CD4-positive, alpha-beta T cell treated with Interleukin-10 for 1 hour (primary cell): Measurements from ENCODE around the gene IL37.
"Not testable (repeated sequence)": the region's sequence is repeated elsewhere in the genome, so short reads cannot be mapped to it uniquely, and the experiment has no call there.

Experiments
- DNase-seq: peaks from one replicate; pipeline ENCODE4 v3.0.0-alpha.2; 2020

The IL37 gene

DNA sequence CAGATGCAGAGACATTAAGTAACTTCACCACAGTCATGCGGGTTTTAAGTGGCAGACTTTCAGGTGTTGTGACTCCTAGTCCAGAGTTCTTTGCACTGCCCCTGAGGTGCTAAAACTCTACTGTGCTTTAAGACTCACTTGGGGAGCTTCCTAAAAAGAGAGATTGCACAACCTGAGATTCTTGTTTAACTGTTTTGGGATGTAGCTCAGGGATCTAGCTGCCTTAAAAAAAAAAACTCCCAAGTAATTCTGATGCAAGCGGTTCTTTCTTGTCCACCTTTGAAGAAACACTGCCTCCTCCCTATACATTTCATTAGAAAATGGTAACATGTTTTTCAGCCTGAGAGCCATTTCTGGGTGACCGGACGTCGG lies 13.0 kb downstream of the IL37 start:
- no peak for DNase-seq

DNA sequence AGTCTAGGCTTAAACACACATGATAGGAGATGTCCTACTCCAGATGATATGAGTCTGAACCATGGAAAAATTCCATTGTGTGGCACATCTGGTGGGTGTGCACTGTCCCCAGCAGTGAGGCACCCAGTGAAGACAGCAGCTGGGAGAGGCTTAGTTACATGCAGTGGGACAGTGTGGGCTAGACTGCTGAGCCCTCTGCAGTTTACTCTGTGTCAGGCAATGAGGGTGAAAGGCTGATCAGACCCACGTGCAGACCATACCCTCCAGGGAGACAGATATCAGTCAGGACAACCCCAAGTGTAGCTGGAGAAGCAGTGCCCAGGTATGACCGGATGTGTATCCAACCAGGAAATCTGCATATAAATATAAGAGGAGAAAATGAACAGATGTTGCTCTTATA lies 13.4 kb downstream of the IL37 start:
- DNase-seq, result no peak

DNA sequence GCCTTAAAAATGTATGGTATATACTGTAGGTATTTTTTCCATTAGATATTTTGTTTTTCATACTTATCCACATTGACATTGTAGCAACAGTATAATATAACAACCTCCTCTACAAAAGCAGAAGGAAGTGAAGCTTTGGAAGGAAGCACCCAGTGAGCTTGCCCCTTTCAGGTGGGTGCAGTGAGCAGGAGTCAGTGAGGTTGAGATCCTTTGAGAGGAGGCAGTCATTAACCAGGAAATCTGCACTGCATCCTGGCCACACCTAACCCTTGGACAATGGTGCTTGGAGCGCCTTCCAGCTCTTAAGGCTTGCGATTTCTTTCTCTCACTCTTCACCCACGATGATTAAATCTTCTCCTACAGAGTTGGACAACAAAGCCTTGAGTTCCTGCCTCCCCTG lies 13.9 kb downstream of the IL37 start:
- no peak for DNase-seq

DNA sequence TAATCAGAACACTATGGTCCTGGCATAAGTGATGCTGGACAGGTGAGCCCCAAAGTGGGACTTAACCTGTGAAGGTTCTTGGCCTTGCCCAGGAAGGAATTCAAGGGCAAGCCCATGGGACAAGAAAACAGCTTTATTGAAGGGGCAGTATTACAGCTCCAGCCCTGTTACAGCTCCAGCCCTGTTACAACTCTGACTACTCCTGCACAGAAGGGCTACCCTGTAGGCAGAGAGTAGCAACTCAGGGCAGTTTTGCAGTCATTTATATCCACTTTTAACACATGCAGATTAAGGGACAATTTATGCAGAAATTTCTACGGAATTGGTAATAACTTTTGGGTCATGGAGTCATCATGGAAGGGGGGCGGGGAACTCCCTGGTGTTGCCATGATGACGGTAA lies 15.7 kb downstream of the IL37 start:
- no peak for DNase-seq

DNA sequence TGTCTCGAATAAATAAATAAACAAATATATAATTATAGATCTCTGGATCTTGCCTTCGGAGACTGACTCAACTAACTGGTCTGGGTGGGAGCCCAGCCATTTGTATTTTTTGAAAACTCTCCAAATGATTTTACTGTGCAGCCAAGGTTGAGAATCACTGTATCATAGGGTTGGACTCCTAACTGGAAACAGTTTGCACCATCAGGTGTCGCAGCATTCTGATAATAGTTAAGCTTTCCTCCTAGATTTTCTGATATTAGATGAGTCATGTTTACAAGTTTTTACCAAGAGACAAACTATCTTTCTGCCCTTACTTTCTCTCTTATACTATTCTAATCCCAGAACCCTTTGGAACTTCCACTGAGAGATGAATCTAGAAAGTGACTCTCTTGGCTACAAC lies 16.8 kb downstream of the IL37 start:
- no peak for DNase-seq

DNA sequence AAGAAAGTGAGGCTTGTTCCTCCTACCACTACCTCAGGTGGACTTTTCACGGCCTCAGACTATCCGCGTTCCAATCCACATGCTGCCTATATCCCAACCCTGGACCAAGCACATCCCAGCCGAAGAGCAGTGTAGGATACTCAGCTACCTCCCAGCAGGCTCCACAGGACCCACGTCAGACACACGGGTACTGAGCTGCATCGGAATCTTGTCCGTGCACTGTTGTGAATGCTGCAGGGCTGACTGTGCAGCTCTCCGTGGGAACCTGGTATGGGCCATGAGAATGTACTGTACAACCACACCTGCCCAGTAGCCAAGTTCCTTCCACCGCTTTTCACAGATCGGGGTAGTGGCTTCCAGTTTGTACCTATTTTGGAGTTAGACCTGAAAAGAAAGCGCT lies 22.3 kb downstream of the IL37 start:
- DNase-seq, result no peak

DNA sequence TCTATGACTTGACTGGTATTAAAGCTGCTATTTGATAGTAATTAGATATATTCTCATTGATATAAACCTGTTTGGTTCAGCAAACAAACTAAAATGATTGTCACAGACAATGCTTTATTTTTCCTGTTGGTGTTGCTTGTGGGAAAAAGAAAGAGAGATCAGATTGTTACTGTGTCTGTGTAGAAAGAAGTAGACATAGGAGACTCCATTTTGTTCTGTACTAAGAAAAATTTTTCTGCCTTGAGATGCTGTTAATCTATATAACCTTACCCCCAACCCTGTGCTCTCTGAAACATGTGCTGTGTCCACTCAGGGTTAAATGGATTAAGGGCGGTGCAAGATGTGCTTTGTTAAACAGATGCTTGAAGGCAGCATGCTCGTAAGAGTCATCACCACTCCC lies 23.2 kb downstream of the IL37 start:
- DNase-seq, result not testable (repeated sequence)

DNA sequence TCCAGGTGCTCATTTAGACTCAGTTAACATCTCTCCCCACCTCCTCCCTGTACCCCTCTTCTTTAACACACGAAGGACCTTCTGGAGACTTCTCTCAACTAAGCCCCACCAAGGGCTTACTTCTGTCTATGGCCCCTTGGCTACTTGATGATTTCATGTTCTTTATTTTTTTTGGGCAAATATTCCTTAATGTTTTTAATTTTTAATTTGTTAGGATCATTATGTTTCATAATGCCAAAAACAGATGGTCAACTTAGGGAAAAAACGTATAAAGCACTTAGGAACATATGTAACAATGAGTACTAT lies 25.9 kb downstream of the IL37 start:
- DNase-seq, result no peak

DNA sequence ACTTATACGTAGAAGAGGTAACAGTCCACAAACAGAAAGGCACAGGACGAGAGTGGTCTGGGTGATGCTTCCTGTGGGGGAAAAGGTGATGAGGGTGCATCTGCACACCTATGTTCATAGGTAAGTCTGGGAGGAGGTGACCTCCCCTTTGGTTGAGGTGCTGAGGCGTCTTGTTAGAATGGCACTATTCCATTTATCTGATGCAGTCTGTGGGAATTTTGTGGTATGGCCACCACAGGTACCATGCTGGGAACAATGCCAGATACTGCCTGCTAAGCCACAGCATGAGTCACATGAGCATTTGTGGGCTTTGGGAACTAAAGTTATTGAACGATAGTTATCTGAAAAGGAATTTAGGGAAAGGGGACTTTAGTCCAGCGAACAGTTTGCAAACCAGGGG lies 27.9 kb downstream of the IL37 start:
- DNase-seq, result peak; percentile 26

DNA sequence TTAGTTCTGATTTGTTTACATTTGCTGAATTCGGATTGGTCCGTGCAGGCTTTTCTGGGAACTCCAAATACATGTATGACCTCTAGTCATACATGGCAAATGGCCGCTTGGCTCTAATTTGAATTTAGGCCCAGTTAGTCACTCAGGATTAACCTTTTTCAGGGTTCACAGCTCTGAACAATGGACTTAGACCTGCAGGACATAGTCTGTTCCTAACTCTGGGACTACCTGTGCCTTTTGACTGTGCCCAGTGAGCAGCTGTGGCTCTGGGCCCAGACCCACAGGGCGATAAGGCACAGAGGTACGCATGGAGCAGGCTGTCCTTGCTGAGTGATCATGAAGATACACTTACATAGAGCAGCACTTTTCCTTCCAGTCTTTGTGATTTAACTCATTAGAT lies 28.5 kb downstream of the IL37 start:
- DNase-seq, result no peak

DNA sequence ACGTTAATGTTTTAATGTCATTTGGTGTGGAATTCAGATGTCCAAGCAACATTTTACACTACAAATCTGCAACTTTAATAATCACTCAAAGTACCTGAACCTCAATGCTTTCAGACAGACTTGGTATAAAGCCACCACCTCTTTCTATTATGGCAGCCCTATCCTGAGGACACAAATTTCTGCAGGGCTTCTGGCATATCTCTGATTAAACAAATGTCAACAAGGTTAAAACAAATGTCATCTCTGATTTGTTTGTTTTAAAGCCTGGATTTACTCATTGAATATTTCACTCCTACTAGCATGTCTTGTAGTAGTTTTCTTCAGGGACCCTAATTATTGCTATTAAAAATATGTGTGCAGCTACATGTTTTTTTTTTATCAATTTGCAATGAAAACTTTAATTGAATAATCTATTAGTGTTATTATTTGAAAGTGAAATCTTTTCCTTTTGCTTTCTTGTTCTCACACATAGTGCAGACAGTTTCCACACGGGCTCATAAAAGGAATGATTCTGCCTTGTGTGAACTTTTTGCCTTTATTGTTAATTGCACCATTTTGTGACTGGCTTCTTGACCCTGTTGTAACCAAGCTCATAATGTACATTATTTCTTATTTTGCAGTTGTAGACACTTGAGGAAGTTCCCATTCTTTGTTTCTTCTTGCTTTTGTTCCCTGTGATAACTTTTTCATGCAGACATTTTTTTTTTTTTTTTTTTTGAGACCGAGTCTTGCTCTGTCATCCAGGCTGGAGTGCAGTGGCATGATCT lies 30.1 kb downstream of the IL37 start:
- DNase-seq, result no peak

DNA sequence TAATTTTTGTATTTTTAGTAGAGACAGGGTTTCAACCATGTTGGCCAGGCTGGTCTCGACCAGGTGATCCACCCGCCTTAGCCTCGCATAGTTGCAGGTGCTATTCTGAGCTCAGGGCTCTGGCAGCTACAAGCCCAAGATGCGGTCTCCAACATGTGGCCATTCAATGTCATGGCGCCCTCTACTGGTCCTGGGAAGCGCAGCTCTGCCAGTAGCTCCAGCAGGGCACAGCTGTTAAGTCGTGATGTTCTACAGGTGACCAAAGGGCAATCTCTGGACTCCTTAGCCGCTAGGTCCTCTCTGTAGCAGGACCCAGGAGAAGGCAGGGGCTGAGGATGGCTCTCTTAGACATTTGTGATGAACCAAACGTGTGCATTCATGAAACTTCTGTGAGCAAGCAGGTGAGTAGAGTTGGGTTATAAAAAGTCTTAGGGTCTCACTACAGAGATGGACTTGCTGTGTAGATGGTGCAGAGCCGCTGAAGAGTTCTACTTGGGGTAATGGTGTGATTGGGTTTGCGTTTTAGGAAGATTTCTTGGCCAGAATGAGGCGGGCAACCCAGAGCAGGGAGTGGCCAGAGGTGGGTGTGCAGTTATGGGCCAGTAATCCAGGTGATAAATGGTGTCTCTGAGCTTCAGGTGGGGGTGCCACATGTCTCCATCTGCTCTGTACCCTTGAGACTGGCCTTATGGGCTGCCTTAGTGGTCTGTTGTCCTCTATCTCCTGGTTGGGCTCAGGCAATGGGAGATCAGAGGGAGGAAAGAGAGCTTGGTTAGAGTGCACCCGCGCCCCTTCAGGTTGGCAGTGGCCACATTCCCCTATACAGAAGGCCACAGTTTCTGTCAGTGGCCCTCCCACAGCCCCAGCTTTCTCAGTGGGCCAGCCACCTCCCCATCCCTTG lies 31.0 kb downstream of the IL37 start:
- peak; percentile 72 for DNase-seq

DNA sequence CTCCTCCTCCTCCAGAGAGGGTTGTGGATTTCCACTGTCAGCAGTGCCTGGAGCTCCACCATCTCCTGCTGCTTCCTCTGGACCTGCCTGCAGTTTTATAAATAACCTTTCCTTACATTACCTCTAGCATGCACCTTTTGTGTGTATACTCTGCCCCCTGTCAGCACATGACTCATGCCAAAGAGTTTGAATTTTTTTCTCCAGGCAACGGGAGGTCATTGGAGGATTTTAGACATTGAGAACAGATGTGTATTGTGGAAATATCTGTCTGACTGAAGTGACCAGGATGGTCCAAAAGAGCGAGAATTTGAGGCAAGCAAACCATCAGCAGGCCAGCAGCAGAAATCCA lies 31.7 kb downstream of the IL37 start:
- DNase-seq, result no peak

DNA sequence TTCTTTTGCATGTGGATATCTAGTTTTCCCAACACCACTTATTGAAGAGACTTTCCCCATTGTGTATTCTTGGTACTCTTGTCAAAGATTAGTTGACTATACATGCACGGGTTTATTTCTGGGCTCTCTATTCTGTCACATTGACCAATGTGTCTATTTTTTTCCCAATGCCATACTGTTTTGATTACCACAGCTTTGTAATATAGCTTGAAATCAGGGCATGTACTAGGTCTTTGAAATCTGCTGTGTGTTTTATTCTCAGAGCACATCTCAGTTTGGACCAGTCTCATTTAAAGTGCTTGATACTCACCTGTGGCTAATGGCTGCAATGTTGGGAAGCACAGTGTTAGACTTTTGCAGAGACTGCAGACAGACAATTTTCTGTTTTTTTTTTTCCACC lies 34.0 kb downstream of the IL37 start:
- DNase-seq, result no peak

DNA sequence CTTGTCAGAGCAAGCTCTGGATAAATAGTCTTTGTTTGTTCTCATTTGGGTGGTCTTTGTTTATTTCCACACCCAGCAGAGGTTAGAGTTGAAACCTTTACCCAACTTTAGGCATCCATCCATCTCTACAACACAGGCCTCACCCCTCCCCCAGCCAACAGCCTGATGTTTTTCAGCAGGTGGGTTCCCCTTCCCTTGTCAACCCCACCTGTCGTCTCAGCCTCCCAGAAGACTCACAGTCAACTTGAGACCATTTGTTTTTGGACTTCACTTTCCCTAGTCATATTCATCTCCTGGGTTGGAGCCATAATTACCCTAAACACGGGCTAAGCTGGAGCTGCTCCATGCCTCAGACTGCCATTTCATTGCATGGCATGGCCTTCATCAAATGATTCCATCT lies 35.1 kb downstream of the IL37 start:
- DNase-seq, result no peak

DNA sequence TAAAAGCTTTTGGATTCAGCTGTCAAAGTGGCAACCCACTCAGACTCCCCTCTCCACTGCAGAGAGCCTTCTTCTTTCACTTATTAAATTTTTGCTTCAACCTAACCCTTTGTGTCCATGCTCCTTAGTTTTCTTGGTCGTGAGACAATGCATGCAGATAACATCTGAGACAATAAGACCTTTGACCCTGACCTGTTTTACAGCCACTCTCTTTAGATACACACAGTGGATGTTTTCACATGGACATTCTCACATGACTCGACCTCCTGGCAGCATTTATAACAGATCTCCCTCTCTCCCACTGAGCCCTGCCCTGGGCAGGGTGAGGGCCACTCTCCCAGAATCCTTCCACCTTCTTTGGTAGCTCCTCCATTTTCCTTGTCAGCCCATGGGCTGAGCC lies 36.4 kb downstream of the IL37 start:
- DNase-seq, result no peak

DNA sequence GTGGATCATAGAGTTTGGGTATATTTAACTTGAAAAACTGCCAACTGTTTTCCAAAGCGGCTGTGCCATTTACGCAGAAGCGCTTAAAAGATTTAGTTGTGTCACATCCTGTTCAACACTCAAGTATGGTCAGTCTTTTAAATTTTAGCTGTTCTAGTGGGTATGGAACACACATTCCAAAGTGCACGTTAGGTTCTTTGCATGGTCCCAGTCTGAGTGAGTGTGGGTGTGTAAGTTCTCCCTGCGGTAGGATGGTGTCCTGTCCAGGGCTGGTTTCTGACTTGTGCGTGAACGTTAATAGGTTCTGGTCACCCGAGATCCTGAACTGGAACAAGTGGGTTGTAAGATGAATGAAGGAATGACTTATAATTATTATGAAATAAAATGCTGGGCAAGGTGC lies 38.5 kb downstream of the IL37 start:
- no peak for DNase-seq

DNA sequence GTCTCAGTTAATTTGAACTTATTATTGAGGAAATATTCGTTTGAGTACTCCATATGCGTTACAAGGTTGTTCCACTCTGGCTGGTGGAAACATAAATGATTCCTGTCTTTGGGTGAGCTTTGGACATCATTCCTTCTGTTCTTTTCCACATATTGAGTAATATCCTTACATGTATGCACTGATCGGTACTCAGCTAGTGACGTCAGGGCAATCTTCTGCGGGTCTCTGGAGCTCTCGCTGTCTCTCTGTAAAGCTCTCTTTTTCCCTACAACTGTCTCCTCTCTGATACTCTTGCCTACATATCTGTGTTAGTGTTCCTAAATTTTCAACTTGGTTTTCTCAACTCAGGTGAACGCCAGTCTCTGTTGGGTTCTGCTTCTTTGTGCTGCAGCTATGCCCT lies 43.4 kb downstream of the IL37 start:
- no peak for DNase-seq

DNA sequence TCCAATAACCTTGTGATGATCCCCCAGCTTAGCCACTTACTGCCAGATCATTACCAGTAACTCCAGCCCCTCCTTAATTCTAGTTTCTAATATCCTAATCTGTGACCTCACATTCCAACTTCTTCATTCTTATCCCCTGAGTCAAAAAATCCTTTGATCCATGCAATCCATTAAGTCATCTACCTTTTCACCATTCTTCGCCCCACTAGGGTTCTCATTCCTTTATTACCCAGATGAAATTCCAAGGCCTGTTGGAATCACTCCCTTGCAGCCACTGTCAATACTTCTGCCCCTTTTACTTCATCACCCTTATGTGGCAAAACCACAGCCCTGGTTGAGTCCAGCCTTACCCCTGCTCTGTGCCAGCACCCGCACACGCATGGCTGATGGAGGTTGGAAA lies 46.5 kb downstream of the IL37 start:
- DNase-seq, result no peak

DNA sequence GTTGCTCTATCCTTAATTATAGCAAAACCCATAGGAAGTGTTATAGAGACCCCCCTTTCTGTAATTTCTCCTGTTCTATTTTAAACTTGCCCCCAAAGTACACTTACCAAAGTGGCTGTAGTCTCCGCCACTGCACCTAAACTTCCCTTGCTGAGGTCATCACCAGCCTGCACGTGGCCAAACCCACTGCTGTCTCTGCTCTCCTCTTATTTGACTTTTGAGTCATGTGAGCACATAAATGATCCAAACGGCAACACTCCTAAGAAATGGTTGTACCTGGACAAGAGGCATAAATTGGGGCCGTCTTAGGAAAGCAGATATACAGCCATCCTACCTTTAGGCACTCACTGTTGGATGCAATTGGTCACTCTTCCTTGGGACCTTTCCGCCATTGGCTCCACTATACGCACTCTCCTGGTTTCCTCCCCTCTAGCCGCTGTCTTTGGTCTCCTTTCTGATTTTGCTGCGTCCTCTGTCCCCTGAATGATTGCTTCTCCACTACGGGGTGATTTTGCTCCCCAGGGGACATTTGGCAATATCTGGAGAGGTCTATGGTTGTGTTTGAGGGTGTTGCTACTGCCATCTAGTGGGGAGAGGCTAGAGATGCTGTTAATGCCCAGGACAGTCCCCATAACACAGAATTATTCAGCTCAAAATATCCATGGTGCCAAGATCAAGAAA lies 47.6 kb downstream of the IL37 start:
- DNase-seq, result peak; percentile 60

DNA sequence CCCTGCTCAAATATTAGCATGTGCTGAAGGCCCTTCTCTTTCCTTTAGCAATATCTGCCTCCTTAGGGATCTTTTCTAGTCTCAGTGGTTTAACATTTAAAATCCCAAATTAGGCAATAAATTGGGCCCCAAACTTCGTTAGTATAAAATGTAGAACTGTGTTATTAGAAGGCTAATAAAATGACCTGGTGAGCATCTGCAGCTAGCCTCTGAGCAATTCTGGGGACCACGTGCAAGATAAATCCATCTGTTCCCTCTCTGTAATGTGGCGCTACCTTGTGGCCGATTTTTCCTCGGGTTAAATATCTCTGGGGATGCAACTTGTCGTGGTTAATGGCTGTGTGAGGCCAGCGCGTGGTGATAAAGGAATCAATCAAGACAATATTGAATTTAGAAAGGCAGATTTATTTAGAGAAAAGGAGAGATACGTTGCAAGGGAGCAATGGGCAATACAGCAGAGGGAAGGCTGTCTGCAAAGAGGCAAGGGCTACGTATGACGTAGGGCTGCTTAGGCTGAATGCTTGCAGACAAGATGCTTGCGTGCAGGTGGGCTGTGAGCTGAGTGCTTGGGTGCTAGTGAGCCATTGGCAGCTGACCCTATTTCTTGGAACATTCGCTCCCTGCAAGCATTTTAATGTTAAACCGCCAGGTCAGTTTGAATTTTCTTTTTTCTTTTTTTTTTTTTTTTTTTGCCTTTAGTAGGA lies 48.3 kb downstream of the IL37 start:
- no peak for DNase-seq

DNA sequence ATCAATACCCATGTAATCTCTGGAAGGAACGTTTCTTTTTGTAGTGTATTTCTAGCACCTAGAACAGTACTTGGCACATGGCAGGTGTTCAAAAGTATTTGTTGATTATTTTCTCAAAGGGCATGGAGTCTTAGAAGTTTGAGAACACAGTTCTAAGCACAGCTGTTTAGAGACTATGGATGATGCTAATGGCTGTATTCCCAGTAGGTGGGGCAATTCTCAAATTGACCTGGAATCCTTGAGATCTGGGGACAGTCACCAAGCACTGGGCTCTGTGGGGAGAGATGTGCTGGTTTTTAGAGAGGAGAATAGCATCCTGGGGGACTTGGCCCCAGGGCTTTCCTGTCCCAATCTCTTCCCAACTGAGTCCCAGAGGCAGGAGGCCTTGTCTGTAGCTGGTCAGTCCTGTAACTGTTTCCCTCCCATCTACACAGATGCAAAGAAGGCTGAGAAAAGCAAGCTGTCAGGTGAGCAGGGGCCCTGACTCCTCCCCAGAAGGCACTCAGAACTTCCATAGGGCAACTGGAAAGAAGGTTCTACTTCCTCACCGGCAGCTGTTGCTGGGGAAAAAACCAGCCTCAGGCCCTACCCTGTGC lies 49.4 kb downstream of the IL37 start:
- DNase-seq, result no peak
